Activated CD8-positive, alpha-beta T cell treated with anti-CD3 and anti-CD28 coated beads, Interleukin-2, amount 10 ng/mL, durations not matched to agents 7 days and 5 days (primary cell): ENCODE measurements around the gene VEZF1. TPM values are rescaled to one million over a fixed set of nuclear protein-coding genes. Genes with fewer than 3 reads are reported as not detected.

ENCODE experiments used
- total RNA-seq, 2 experiments: library from RNA; stranded (reverse); gene quantifications; one replicate each; pipeline ENCODE4 v1.2.3, GENCODE V29; 2021

VEZF1 gene
- total RNA-seq, 2 experiments from 2014 or later: 37.5 to 37.6 TPM

Other genes starting within 250 kb of the VEZF1 start
- gene CCDC182, start 243.0 kb downstream of the VEZF1 start, total RNA-seq: not detected
- 10 to 100 TPM; 46.3 to 48.7 TPM for gene MRPS23, start 138.2 kb downstream of the VEZF1 start, total RNA-seq
- gene CUEDC1, start 32.8 kb downstream of the VEZF1 start, total RNA-seq: under 1 TPM in 1 of 2 experiments, not detected in 1; 0.18 TPM
- gene SRSF1, start 19.0 kb upstream of the VEZF1 start, total RNA-seq: 100 to 1,000 TPM; 382 to 383 TPM
- 10 to 100 TPM; 30.9 to 31.7 TPM for gene DYNLL2, start 95.2 kb upstream of the VEZF1 start, total RNA-seq
- gene OR4D1, start 160.1 kb upstream of the VEZF1 start, total RNA-seq: under 1 TPM; 0.50 TPM
- gene OR4D2, start 178.7 kb upstream of the VEZF1 start, total RNA-seq: not detected
- gene EPX, start 204.5 kb upstream of the VEZF1 start, total RNA-seq: not detected
- gene MKS1, start 231.0 kb upstream of the VEZF1 start, total RNA-seq: 10 to 100 TPM; 16.1 to 17.6 TPM